Ovary (tissue), 9 donors: ENCODE measurements around the gene NR2F1-AS1. TPM values are rescaled to one million over a fixed set of nuclear protein-coding genes. Genes with fewer than 3 reads are reported as not detected.

ENCODE experiments used
- DNase-seq, 5 donors: peaks; one replicate each; pipeline ENCODE4 v3.0.0-alpha.2; 2019 to 2020
- H3K27ac ChIP-seq, 2 donors: fragments of 200-600 bp; one replicate each; pipeline versions ENCODE4 v1.5.1 to v1.8.0; 2019 to 2022
- H3K27me3 ChIP-seq: fragments of 200-600 bp; one replicate; pipeline ENCODE4 v1.8.0; 2022
- H3K36me3 ChIP-seq: fragments of 200-600 bp; sonication (generic); one replicate; pipeline ENCODE4 v1.5.1; 2019
- H3K4me1 ChIP-seq: one replicate; pipeline ENCODE4 v1.8.1; 2013; ENCODE audit warnings: mild to moderate bottlenecking, moderate library complexity; ENCODE audit not compliant: insufficient read depth
- H3K4me3 ChIP-seq: fragments of 200-600 bp; sonication (generic); one replicate; pipeline ENCODE4 v1.5.1; 2017
- H3K9me3 ChIP-seq, 2 donors: fragments of 200-600 bp in 1 of 2; sonication (generic) in 1 of 2; one replicate each; pipeline versions ENCODE4 v1.5.1 to v1.8.1; 2013 to 2019; ENCODE audit warnings: mild to moderate bottlenecking in 1 of 2, moderate library complexity in 1 of 2
- CTCF ChIP-seq, 3 donors: fragments of 450-650 bp in 2 of 3; fragments of 200-600 bp in 1 of 3; IDR thresholded peaks; one replicate each; pipeline versions ENCODE4 v1.5.1 to v1.8.0; 2016 to 2022; ENCODE audit warnings: antibody characterized with exemption in 3 of 3, mild to moderate bottlenecking in 1 of 3
- EP300 ChIP-seq: sonication (generic); formaldehyde crosslinking; IDR thresholded peaks from one replicate; pipeline ENCODE4 v1.6.1; 2017; ENCODE audit warnings: antibody characterized with exemption
- POLR2A ChIP-seq: fragments of 450-650 bp; IDR thresholded peaks from one replicate; pipeline ENCODE4 v1.6.1; 2017; ENCODE audit warnings: antibody characterized with exemption, mild to moderate bottlenecking, moderate library complexity
- WGBS, 3 donors: extraction: QIAGEN DNeasy Blood & Tissue Kit in 1 of 3; methylation state at CpG; one replicate each; pipeline versions ENCODE4 v1.1.5 to v1.1.7; 2013 to 2017; 5-methylcytosine and 5-hydroxymethylcytosine counted together
- intact Hi-C, 4 donors: fragments of 100-400 bp; cut with DNase I; formaldehyde crosslinking; loops; one replicate each; pipeline versions ENCODE4 v1.11.0 to v1.15.1; 2022 to 2023
- polyA plus RNA-seq, 2 donors: library from polyadenylated mRNA; stranded (reverse); fragments of 200-250 nt in 1 of 2; fragments of 350-450 nt in 1 of 2; fragmentation: Illumina TruSeq in 1 of 2; extraction: RNeasy Lipid Tissue Mini Kit (QIAGEN cat#74804) in 1 of 2; gene quantifications; one replicate each; pipeline ENCODE4 v1.2.3, GENCODE V29; 2013 to 2014
- total RNA-seq, 7 donors: library from RNA; depleted of rRNA in 2 of 7; stranded (reverse); fragments of >200 nt in 2 of 7; fragmentation: NEBNext Ultra II Directional in 3 of 7; extraction: Animal tissue kit (Norgen Biotek cat#: 25700) in 3 of 7; gene quantifications; one replicate each; pipeline versions ENCODE4 v1.1.0 to v1.2.4, GENCODE V29; 2016 to 2023
- donor health status: DM: no; HTN: no; CAD: no; lungs with moderate emphysema.
- donor health status: DM: no; HTN: no; CAD: no.
- donor health status: Bipolar disorder and iron deficiency.
- donor health status: DM: yes; HTN: yes; CAD: no.
- donor health status: DM: no; HTN: no; CAD: no.
- donor health status: DM: yes; HTN: yes; CAD: no.

NR2F1-AS1 gene
- total and polyA plus RNA-seq, 9 donors: 20.7 to 45.7 (median 25.0) TPM

GRCh38 chr5:93385655-93386054, 195.4 kb downstream of the NR2F1-AS1 start:
- 66 to 81% (median 72%) methylated on average over 2 of the region's 2 CpGs for WGBS, 3 donors
- Histone ChIP-seq H3K27ac (no peak overlapping the region), H3K4me1 (no peaks in the 10 kb centered on the region), H3K9me3 (no peaks in the 10 kb centered on the region), H3K27me3 (no peaks in the 10 kb centered on the region), H3K4me3 (no peak overlapping the region), H3K36me3 (no peaks in the 10 kb centered on the region)
- TF ChIP-seq CTCF (IDR thresholded peaks at IDR 0.05): no peak
- TF ChIP-seq POLR2A: no peak
- no peak for TF ChIP-seq EP300
- no peak for DNase-seq
- intact Hi-C loops: no loop called here

GRCh38 chr5:93384995-93385394, 196.0 kb downstream of the NR2F1-AS1 start:
- H3K9me3 ChIP-seq: no peaks in the 10 kb centered on the region
- intact Hi-C loops: no loop called here
- H3K36me3 ChIP-seq: no peaks in the 10 kb centered on the region

GRCh38 chr5:93384026-93384425, 197.0 kb downstream of the NR2F1-AS1 start:
- H3K27ac ChIP-seq: no peak overlapping the region
- no peaks in the 10 kb centered on the region for H3K4me1 ChIP-seq
- no peaks in the 10 kb centered on the region for H3K9me3 ChIP-seq
- H3K27me3 ChIP-seq: no peaks in the 10 kb centered on the region
- intact Hi-C loops: no loop called here
- no peaks in the 10 kb centered on the region for H3K36me3 ChIP-seq
- no peak for TF ChIP-seq POLR2A
- no peak for TF ChIP-seq EP300
- TF ChIP-seq CTCF (IDR thresholded peaks at IDR 0.05): no peak
- no peak for DNase-seq
- WGBS, 3 donors: 90 to 92% (median 90%) methylated on average over 4 of the region's 4 CpGs
- no peak overlapping the region for H3K4me3 ChIP-seq

More at GRCh38 chr5:93384995-93385394, 196.0 kb downstream of the NR2F1-AS1 start:
- Histone ChIP-seq H3K27me3 (no peaks in the 10 kb centered on the region), H3K4me3 (no peak overlapping the region), H3K4me1 (no peaks in the 10 kb centered on the region), H3K27ac (no peak overlapping the region)
- no peak for DNase-seq
- 93 to 96% (median 95%) methylated on average over 3 of the region's 3 CpGs for WGBS, 3 donors
- no peak for TF ChIP-seq POLR2A

- no peaks in the 10 kb centered on the region for H3K27me3 ChIP-seq
- TF ChIP-seq POLR2A (no peak), CTCF (IDR thresholded peaks at IDR 0.05) (no peak), EP300 (no peak)
- no peaks in the 10 kb centered on the region for H3K9me3 ChIP-seq
- no peak overlapping the region for H3K27ac ChIP-seq
- intact Hi-C loops: no loop called here
- no peaks in the 10 kb centered on the region for H3K4me1 ChIP-seq
- no peak overlapping the region for H3K4me3 ChIP-seq
- no peaks in the 10 kb centered on the region for H3K36me3 ChIP-seq
- 76 to 82% (median 78%) methylated on average over 3 of the region's 3 CpGs for WGBS, 3 donors
- no peak for DNase-seq
These were observed 198.7 kb downstream of the NR2F1-AS1 start for GRCh38 chr5:93382188-93382825.

GRCh38 chr5:93381057-93381456, 200.0 kb downstream of the NR2F1-AS1 start:
- 82 to 84% (median 83%) methylated on average over 4 of the region's 4 CpGs for WGBS, 3 donors
- TF ChIP-seq POLR2A: no peak
- no peak for TF ChIP-seq CTCF (IDR thresholded peaks at IDR 0.05)
- TF ChIP-seq EP300: no peak
- no peak for DNase-seq
- Histone ChIP-seq H3K4me1 (no peaks in the 10 kb centered on the region), H3K27me3 (no peaks in the 10 kb centered on the region), H3K36me3 (no peaks in the 10 kb centered on the region), H3K27ac (no peak overlapping the region), H3K9me3 (no peaks in the 10 kb centered on the region), H3K4me3 (no peak overlapping the region)
- intact Hi-C loops: no loop called here
